ENCODE measurements around the gene KIAA1958. TPM values are rescaled to one million over a fixed set of nuclear protein-coding genes. Genes with fewer than 3 reads are reported as not detected.
"Not testable (repeated sequence)": the region's sequence is repeated elsewhere in the genome, so short reads cannot be mapped to it uniquely, and the experiment has no call there.

KIAA1958 gene
- total and polyA plus RNA-seq, 2 experiments from 2014 or later, result 9.4 to 41.7 TPM

- no peak for TF ChIP-seq JUNB (IDR thresholded peaks at IDR 0.05; ENCODE audit: unreplicated experiment)
- no peak for TF ChIP-seq STAT1 (IDR thresholded peaks at IDR 0.05; ENCODE audit: unreplicated experiment)
- no peak for TF ChIP-seq ETS1 (IDR thresholded peaks at IDR 0.05)
- no peak for TF ChIP-seq EZH2 (IDR thresholded peaks at IDR 0.05; ENCODE audit: low read depth, unreplicated experiment)
- TF ChIP-seq CTCF (conservative IDR thresholded peaks at IDR 0.05; ENCODE audit: low read depth in 2 of 2), result no peak
These were observed 21.8 kb downstream of the KIAA1958 start (continued) for GRCh38 chr9:112508377-112508776.

- H3K9me3 Mint-ChIP-seq; H3K4me3 ChIP-seq; H3K9me2 ChIP-seq (ENCODE audit: insufficient read depth); H3K36me3 Mint-ChIP-seq (ENCODE audit: low read depth); DNase-seq (ENCODE audit: low spot score); H3K27ac ChIP-seq (ENCODE audit: low read depth); H3K27me3 ChIP-seq (ENCODE audit: insufficient read depth); H3F3A ChIP-seq (replicated peaks; ENCODE audit: low read depth); H3K4me3 Mint-ChIP-seq; H3K27ac Mint-ChIP-seq; H3K36me3 ChIP-seq (ENCODE audit: insufficient read depth); H2AFZ ChIP-seq; ATAC-seq; H3K27me3 Mint-ChIP-seq (ENCODE audit: insufficient read depth, low read depth, poor library complexity); H3K4me2 ChIP-seq: not testable (repeated sequence)
- H3K4me1 Mint-ChIP-seq, result peaks cover 14% of the 10 kb centered on the region
- Histone ChIP-seq H4K20me1 (replicated peaks; ENCODE audit: insufficient read depth) (peaks cover 24% of the 10 kb centered on the region), H3K79me2 (replicated peaks; ENCODE audit: insufficient read depth) (peaks cover 68% of the 10 kb centered on the region), H3K4me1 (ENCODE audit: insufficient read depth) (peaks cover 31% of the 10 kb centered on the region)
These were observed 25.8 kb downstream of the KIAA1958 start for GRCh38 chr9:112512377-112512776.

GRCh38 chr9:112516769-112517168, 30.1 kb downstream of the KIAA1958 start:
- Histone ChIP-seq H2AFZ (no peak overlapping the region), H3K27ac (ENCODE audit: low read depth) (no peak overlapping the region), H3K9me2 (ENCODE audit: insufficient read depth) (no peaks in the 10 kb centered on the region), H3K4me2 (peak overlapping the region; percentile 28; the same call in 1 of the 2 replicates), H3K4me3 (no peak overlapping the region), H3K79me2 (replicated peaks; ENCODE audit: insufficient read depth) (peaks cover 68% of the 10 kb centered on the region), H3K27me3 (ENCODE audit: insufficient read depth) (no peaks in the 10 kb centered on the region), H3K36me3 (ENCODE audit: insufficient read depth) (no peaks in the 10 kb centered on the region), H4K20me1 (replicated peaks; ENCODE audit: insufficient read depth) (peaks cover 3% of the 10 kb centered on the region), H3K4me1 (ENCODE audit: insufficient read depth) (peaks cover 15% of the 10 kb centered on the region; the same call in 1 of the 2 replicates), H3F3A (replicated peaks; ENCODE audit: low read depth) (no peaks in the 10 kb centered on the region)
- H3K36me3 Mint-ChIP-seq (ENCODE audit: low read depth), result peaks cover 5% of the 10 kb centered on the region
- H3K27me3 Mint-ChIP-seq (ENCODE audit: insufficient read depth, low read depth, poor library complexity), result no peaks in the 10 kb centered on the region
- peaks cover 20% of the 10 kb centered on the region for H3K4me1 Mint-ChIP-seq
- DNase-seq (ENCODE audit: low spot score), result no peak
- ATAC-seq, result no peak
- peaks cover 6% of the 10 kb centered on the region; the same call in 2 of the 3 replicates for H3K9me3 Mint-ChIP-seq
- H3K4me3 Mint-ChIP-seq, result no peak overlapping the region
- H3K27ac Mint-ChIP-seq, result no peak overlapping the region
- no peak for TF ChIP-seq CREB1 (CRISPR knock-in tag; IDR thresholded peaks at IDR 0.05; ENCODE audit: low read depth)
- no peak for TF ChIP-seq EZH2phosphoT487 (IDR thresholded peaks at IDR 0.05; ENCODE audit: unreplicated experiment)
- no peak for TF ChIP-seq CTCF (conservative IDR thresholded peaks at IDR 0.05; ENCODE audit: low read depth in 2 of 2)
